Measurements from ENCODE around the gene CLEC3B. TPM values are rescaled to one million over a fixed set of nuclear protein-coding genes. Genes with fewer than 3 reads are reported as not detected.
A peak's percentile ranks its signal among the peaks of the same experiment; 100 is the strongest.

The CLEC3B gene
- total and polyA plus RNA-seq, 2 of the 8 experiments (the other 6 are each of a cell fraction or from before 2014, with no cell fraction given) = 0.32 TPM; not detected in 1

DNA sequence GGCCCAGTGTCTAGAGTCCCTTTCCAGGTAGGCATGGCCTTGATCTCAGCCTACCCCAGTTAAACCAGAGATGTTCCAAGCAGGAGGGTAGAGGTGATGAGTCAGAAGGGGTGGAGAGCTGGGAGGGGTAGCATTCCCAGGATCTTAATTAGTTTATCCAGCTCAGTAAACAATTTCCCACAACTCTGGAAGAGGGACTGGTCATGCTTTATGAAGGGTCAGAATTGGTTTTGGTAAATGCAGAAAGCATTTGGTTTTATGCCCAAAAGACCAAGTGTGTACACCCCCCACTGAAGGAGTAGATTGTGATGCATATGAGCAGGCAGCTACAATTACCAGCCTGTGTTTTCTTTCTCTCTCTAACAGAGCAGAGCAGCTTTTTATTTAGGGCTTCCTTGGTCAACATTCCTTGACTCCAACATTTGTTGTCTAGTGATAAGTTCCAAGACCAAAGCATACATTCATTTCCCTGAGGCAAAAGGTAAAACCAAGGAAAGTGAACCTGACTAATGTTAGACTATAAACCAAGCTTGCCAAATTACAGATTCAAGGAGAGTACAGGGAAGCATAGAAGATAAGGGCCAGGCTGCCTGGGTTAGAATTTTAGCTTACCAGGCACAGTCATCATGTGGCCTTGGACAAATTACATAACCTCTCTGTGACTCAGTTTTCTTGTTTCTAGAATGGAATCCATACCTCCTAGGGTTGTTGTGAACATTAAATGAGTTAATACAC, 32.5 kb upstream of the CLEC3B start:
- POLR2A ChIA-PET (ENCODE audit: partially characterized antibody) = interaction anchor here (0.6 to 6.6 kb wide), 5 partner anchors 11 to 1668 kb away, joined by 3 to 29 read pairs (median 3); partner anchors contain the start of genes EXOSC7 and ZDHHC3
- H2AK5ac ChIP-seq (ENCODE audit: low read depth, low read length) = no peak overlapping the region
- peak overlapping the region in 1 of 4 experiments; percentile 1; a peak in 2 of 8 replicates for H3K4me3 ChIP-seq (ENCODE audit: extremely low read depth in 1 of 4, insufficient read depth in 2 of 4, low read depth in 3 of 4, low read length in 4 of 4)
- no peaks in the 10 kb centered on the region for H3K9me3 ChIP-seq (ENCODE audit: insufficient read depth in 2 of 2, low read depth in 1 of 2, low read length in 1 of 2)
- H3K23me2 ChIP-seq (ENCODE audit: low read depth, low read length) = no peaks in the 10 kb centered on the region; the same call in 1 of the 2 replicates
- no peak overlapping the region for H3K56ac ChIP-seq (replicated peaks; ENCODE audit: insufficient read length, low read depth, low read length)
- H3K27ac ChIP-seq (ENCODE audit: low read depth, low read length) = 0 out of 2 replicates have a peak overlapping the region, but pooled peaks have one; percentile 5
- H2BK12ac ChIP-seq (ENCODE audit: low read depth, low read length) = no peak overlapping the region
- CTCF ChIA-PET (ENCODE audit: partially characterized antibody) = interaction anchor here (0.6 to 5.0 kb wide), 15 partner anchors 8 to 275 kb away, joined by 3 to 37 read pairs (median 4); no protein-coding TSS in a partner anchor
- no peak overlapping the region for H2AFZ ChIP-seq (ENCODE audit: low read length)
- peaks cover 6% of the 10 kb centered on the region; the same call in 1 of the 2 replicates for H3K79me1 ChIP-seq (ENCODE audit: low read depth, low read length)
- no peak overlapping the region for H3K14ac ChIP-seq (ENCODE audit: insufficient read length)
- H3K4ac ChIP-seq (replicated peaks; ENCODE audit: insufficient read length, low read depth, low read length) = no peak overlapping the region
- H2BK20ac ChIP-seq (ENCODE audit: low read length) = no peak overlapping the region
- peaks cover 0 to 45% of the 10 kb centered on the region in 2 experiments; a peak in 2 of 4 replicates for H3K79me2 ChIP-seq (ENCODE audit: control insufficient read depth in 1 of 2, insufficient read depth in 2 of 2, low read length in 2 of 2)
- H3K4me1 ChIP-seq (replicated peaks in 1 of 4; ENCODE audit: control insufficient read depth in 3 of 4, insufficient read depth in 4 of 4, low read length in 3 of 4) = peaks cover 4 to 11% (median 7%) of the 10 kb centered on the region in 4 experiments
- peaks cover 16 to 55% (median 34%) of the 10 kb centered on the region in 4 experiments for H3K36me3 ChIP-seq (ENCODE audit: control insufficient read depth in 2 of 4, insufficient read depth in 4 of 4, low read length in 3 of 4)
- H2BK120ac ChIP-seq (replicated peaks; ENCODE audit: low read depth, low read length) = no peak overlapping the region
- H2BK5ac ChIP-seq (ENCODE audit: low read depth, low read length) = no peak overlapping the region
- no peak overlapping the region; the same call in 1 of the 2 replicates for H3K18ac ChIP-seq (ENCODE audit: extremely low read depth, low read length)
- peaks cover 2 to 11% of the 10 kb centered on the region in 2 experiments for H4K20me1 ChIP-seq (replicated peaks in 1 of 2; ENCODE audit: control insufficient read depth in 1 of 2, insufficient read depth in 2 of 2, low read length in 2 of 2)
- H3K9ac ChIP-seq (replicated peaks in 1 of 4; ENCODE audit: extremely low read depth in 1 of 4, low read depth in 3 of 4, low read length in 3 of 4) = no peak overlapping the region
- no peak overlapping the region for H3K23ac ChIP-seq (ENCODE audit: insufficient read length)
- no peak for DNase-seq (ENCODE audit: low read depth in 1 of 2, low spot score in 2 of 2)
- no peak overlapping the region for H2BK15ac ChIP-seq (ENCODE audit: low read length)
- H4K91ac ChIP-seq (replicated peaks; ENCODE audit: insufficient read length, low read length) = peak overlapping the region; percentile 17
- no peaks in the 10 kb centered on the region for H3K27me3 ChIP-seq (replicated peaks in 1 of 4; ENCODE audit: control insufficient read depth in 3 of 4, extremely low read depth in 1 of 4, insufficient read depth in 3 of 4, low read length in 3 of 4)
- H4K8ac ChIP-seq (ENCODE audit: extremely low read depth, insufficient read depth, low read length) = no peak overlapping the region
- peak; percentile 32 for FAIRE-seq
- H3K4me2 ChIP-seq (ENCODE audit: insufficient read depth in 1 of 2, low read depth in 2 of 2, low read length in 2 of 2) = peak overlapping the region; percentile 18 to 50
- H4K5ac ChIP-seq (ENCODE audit: insufficient read length, low read depth, low read length) = no peak overlapping the region
- TF ChIP-seq NANOG (IDR thresholded peaks at IDR 0.05; ENCODE audit: insufficient read depth, low read depth, low read length, poor library complexity, severe bottlenecking) (no peak), JUND (IDR thresholded peaks at IDR 0.05; ENCODE audit: low read length) (no peak), KDM4A (IDR thresholded peaks at IDR 0.05; ENCODE audit: low read depth, low read length, severe bottlenecking) (no peak), SIN3A (conservative IDR thresholded peaks at IDR 0.05 in 1 of 2, IDR thresholded peaks at IDR 0.05 in 1 of 2; ENCODE audit: low read depth in 1 of 2, low read length in 2 of 2) (no peak), SIRT6 (IDR thresholded peaks at IDR 0.05; ENCODE audit: low read length) (no peak), BRCA1 (IDR thresholded peaks at IDR 0.05; ENCODE audit: low read depth, low read length) (no peak), PHF8 (conservative IDR thresholded peaks at IDR 0.05; ENCODE audit: low read depth, low read length) (no peak), NRF1 (IDR thresholded peaks at IDR 0.05; ENCODE audit: low read depth, low read length) (no peak), CTBP2 (IDR thresholded peaks at IDR 0.05; ENCODE audit: borderline replicate concordance, insufficient read depth, insufficient read length, low read length) (no peak)
- TF ChIP-seq, protein P1, sequence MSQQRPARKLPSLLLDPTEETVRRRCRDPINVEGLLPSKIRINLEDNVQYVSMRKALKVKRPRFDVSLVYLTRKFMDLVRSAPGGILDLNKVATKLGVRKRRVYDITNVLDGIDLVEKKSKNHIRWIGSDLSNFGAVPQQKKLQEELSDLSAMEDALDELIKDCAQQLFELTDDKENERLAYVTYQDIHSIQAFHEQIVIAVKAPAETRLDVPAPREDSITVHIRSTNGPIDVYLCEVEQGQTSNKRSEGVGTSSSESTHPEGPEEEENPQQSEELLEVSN (IDR thresholded peaks at IDR 0.05) = no peak
- TF ChIP-seq, protein P2, sequence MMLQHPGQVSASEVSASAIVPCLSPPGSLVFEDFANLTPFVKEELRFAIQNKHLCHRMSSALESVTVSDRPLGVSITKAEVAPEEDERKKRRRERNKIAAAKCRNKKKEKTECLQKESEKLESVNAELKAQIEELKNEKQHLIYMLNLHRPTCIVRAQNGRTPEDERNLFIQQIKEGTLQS (IDR thresholded peaks at IDR 0.05; ENCODE audit: insufficient read depth, low read depth, low read length) = no peak
